Measurements from ENCODE around the gene CLIC5.
A peak's percentile ranks its signal among the peaks of the same experiment; 100 is the strongest.

The CLIC5 gene

GRCh38 chr6:45964300-45964699 lies 51.4 kb downstream of the CLIC5 start:
- DNase-seq (ENCODE audit: low read depth): no peak

- no peak for DNase-seq (ENCODE audit: low read depth)
Observed at GRCh38 chr6:45963896-45964295, 51.8 kb downstream of the CLIC5 start.

GRCh38 chr6:45961125-45961524 lies 54.5 kb downstream of the CLIC5 start:
- DNase-seq (ENCODE audit: low read depth): no peak

- DNase-seq (ENCODE audit: low read depth): no peak
Observed at GRCh38 chr6:45959534-45960145, 56.0 kb downstream of the CLIC5 start.

GRCh38 chr6:45956663-45957062 lies 59.0 kb downstream of the CLIC5 start:
- DNase-seq (ENCODE audit: low read depth): no peak

- no peak for DNase-seq (ENCODE audit: low read depth)
Observed at GRCh38 chr6:45956176-45956575, 59.5 kb downstream of the CLIC5 start.

- no peak for DNase-seq (ENCODE audit: low read depth)
Observed at GRCh38 chr6:45955597-45955996, 60.1 kb downstream of the CLIC5 start.

- no peak for DNase-seq (ENCODE audit: low read depth)
Observed at GRCh38 chr6:45952546-45952945, 63.1 kb downstream of the CLIC5 start.

- DNase-seq (ENCODE audit: low read depth): no peak
Observed at GRCh38 chr6:45952168-45952529, 63.5 kb downstream of the CLIC5 start.

GRCh38 chr6:45951321-45952167 lies 64.1 kb downstream of the CLIC5 start:
- no peak for DNase-seq (ENCODE audit: low read depth)

GRCh38 chr6:45949256-45949655 lies 66.4 kb downstream of the CLIC5 start:
- DNase-seq (ENCODE audit: low read depth): no peak

- DNase-seq (ENCODE audit: low read depth): no peak
Observed at GRCh38 chr6:45947807-45948206, 67.9 kb downstream of the CLIC5 start.

GRCh38 chr6:45946887-45947286 lies 68.8 kb downstream of the CLIC5 start:
- DNase-seq (ENCODE audit: low read depth): no peak

GRCh38 chr6:45946352-45946751 lies 69.3 kb downstream of the CLIC5 start:
- no peak for DNase-seq (ENCODE audit: low read depth)

- no peak for DNase-seq (ENCODE audit: low read depth)
Observed at GRCh38 chr6:45942953-45943352, 72.7 kb downstream of the CLIC5 start.

GRCh38 chr6:45933855-45934254 lies 81.8 kb downstream of the CLIC5 start:
- no peak for DNase-seq (ENCODE audit: low read depth)

- no peak for DNase-seq (ENCODE audit: low read depth)
Observed at GRCh38 chr6:45931232-45931631, 84.4 kb downstream of the CLIC5 start.

GRCh38 chr6:45930420-45931040 lies 85.1 kb downstream of the CLIC5 start:
- DNase-seq (ENCODE audit: low read depth): peak; percentile 7

GRCh38 chr6:45929421-45930361 lies 86.0 kb downstream of the CLIC5 start:
- no peak for DNase-seq (ENCODE audit: low read depth)

GRCh38 chr6:45928721-45929305 lies 86.8 kb downstream of the CLIC5 start:
- no peak for DNase-seq (ENCODE audit: low read depth)

- DNase-seq (ENCODE audit: low read depth): no peak
Observed at GRCh38 chr6:45927421-45928320, 88.0 kb downstream of the CLIC5 start.
